Fibroblast of the aortic adventitia (primary cell): ENCODE measurements around the gene SAT1. TPM values are rescaled to one million over a fixed set of nuclear protein-coding genes. Genes with fewer than 3 reads are reported as not detected.
A peak's percentile ranks its signal among the peaks of the same experiment; 100 is the strongest.

Experiments used
- DNase-seq: peaks from one replicate; pipeline ENCODE4 v3.0.0-alpha.2; 2010; ENCODE audit warnings: low read depth
- H3K4me3 ChIP-seq: 2 replicates; pipeline ENCODE4 v1.5.1; 2011; ENCODE audit warnings: low read depth, mild to moderate bottlenecking, control low read depth, low read length, moderate library complexity
- total RNA-seq: library from RNA; depleted of rRNA; stranded (reverse); fragments of >200 nt; gene quantifications from 2 replicates; pipeline ENCODE4 v1.2.3, GENCODE V29; 2012; ENCODE audit warnings: low replicate concordance
- TF ChIP-seq, protein P1 (sequence below): IDR thresholded peaks from 2 replicates; pipeline ENCODE4 v1.5.1; 2011; ENCODE audit warnings: mild to moderate bottlenecking, low read length, control low read depth, inconsistent platforms; ENCODE audit not compliant: insufficient read depth

The SAT1 gene
- total RNA-seq, 1 donor: 75.7 TPM

DNA sequence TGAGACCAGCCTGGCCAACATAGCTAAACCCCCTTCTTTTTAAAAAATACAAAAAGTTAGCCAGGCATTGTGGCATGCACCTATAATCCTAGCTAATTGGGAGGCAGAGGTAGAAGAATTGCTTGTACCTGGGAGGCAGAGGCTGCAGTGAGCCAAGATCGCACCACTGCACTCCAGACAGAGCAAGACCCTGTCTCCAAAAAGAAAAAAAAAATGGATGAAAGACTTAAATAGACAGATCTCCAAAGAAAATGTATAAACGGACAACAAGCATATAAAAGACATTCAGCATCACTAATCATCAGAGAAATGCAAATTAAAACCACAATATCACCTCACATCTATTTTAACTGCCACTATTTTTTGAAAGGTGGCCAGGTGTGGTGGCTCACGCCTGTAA, 6.6 kb upstream of the SAT1 start:
- no peak for DNase-seq
- TF ChIP-seq, protein P1, sequence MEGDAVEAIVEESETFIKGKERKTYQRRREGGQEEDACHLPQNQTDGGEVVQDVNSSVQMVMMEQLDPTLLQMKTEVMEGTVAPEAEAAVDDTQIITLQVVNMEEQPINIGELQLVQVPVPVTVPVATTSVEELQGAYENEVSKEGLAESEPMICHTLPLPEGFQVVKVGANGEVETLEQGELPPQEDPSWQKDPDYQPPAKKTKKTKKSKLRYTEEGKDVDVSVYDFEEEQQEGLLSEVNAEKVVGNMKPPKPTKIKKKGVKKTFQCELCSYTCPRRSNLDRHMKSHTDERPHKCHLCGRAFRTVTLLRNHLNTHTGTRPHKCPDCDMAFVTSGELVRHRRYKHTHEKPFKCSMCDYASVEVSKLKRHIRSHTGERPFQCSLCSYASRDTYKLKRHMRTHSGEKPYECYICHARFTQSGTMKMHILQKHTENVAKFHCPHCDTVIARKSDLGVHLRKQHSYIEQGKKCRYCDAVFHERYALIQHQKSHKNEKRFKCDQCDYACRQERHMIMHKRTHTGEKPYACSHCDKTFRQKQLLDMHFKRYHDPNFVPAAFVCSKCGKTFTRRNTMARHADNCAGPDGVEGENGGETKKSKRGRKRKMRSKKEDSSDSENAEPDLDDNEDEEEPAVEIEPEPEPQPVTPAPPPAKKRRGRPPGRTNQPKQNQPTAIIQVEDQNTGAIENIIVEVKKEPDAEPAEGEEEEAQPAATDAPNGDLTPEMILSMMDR: no peak
- no peak overlapping the region for H3K4me3 ChIP-seq

DNA sequence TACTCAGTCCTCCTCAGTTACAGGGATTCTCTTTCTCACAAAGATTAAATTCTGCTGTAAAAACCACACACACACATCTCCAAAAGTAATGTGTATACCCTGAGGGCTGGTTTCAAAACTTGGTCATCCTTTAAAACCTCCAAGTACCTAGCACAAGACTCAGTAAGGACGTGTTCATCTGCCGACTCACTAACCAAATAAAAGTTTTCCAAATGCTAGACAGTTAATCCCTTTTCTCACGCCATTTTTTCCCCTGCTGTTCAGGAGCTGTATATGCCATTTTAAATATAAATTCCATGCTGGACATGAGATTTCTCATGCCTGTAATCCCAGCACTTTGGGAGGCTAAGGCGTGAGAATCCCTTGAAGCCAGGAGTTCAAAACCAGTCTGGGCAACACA, 3.9 kb upstream of the SAT1 start:
- no peak overlapping the region for H3K4me3 ChIP-seq
- TF ChIP-seq, protein P1: peak; percentile 31
- DNase-seq: peak; percentile 58

DNA sequence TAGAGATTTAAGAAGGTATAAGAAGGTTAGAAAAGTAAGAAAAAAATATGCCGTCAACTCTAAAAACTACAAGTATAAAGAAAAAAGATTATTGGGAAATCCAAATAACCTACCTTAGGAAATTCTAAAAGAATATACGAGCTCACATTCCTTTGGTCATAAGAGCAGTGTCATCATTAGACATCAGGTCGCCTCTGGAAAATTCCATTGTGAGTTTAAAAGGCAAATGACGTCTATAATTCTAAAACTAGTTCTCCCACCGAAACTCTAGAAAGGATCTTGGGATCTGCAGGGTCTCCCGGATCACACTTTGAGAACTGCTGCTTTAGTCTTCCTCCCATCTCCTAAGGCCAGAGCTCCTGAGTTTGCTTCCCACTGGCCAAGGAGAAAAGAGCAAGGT, 518 bp upstream of the SAT1 start:
- no peak for DNase-seq
- TF ChIP-seq, protein P1: no peak
- H3K4me3 ChIP-seq: peak overlapping the region; percentile 32

DNA sequence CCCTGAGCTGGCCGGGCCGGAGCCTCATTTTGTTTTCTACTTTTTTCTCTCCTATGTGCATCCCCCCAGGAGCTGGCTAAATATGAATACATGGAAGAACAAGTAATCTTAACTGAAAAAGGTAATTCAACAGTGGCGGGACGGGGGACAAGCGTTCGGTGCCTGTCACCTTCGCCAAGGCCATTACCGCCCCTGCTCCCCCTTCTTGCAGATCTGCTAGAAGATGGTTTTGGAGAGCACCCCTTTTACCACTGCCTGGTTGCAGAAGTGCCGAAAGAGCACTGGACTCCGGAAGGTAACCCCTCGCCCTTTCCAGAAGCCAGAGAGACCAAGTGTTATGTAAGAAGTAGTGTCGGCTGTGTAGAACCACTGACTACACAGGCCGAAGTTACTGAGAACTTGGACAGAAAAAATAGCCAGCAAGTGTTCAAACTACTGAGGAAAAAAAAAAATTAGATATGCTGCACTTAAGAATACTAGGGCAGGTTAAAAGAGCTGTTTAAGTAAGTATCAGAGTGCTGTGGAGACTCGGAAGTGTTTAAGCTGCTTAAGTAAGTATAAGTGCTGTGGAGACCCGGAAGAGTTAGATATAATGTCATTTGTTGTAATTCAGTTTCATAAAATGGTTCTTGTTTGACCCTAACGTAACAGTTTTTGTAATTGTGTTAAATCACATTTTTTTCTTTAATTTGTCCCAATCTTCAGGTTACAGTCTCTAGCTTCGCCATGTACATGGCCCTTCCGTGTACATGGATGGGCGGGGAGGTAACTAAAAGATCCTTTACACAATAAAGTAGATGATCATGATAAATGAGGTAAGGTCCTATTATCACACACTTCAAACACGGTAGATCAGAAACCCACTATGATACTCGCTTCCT, 856 bp downstream of the SAT1 start:
- peak overlapping the region; percentile 79 for H3K4me3 ChIP-seq
- TF ChIP-seq, protein P1: no peak
- peak; percentile 33 for DNase-seq

DNA sequence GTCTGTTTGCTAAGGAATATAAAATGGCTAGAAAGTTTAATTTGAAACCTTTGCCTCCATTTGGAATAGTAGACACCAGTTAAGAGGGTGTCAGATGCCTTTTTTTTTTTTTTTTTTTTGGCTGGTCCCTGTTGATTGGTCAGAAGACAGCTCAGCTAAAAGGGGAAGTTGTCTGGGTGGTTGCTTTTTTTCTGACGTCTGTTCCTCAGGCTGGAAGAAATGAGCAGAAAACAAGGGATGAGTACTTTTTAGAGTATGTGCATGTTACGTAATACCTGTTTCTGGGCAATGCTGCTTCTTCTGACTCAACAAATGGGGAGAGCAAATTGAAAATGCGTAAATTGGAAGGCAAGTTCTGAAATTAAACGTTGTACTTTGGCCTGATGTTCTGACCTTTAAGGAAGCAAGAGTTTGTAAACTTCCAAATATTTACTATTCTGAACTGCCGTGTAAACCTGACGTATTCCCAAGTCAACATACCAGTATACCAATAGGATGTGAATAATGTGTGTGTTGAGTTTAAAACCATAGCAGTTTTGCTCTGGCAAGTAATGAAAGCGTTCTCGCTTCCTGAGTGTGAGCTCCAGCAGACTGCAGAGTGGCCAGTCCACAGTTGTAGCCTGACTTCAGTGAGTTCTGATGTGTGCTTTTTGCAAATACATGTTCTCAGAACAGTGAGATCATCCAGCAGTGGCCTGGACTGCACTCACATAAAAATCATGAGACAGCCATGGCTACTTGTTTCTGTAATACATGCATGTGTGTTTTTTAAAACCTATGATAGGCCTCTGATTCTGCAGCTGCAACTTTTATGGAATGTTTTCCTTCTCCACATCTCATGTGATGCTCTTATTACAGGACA, 1.7 kb downstream of the SAT1 start:
- TF ChIP-seq, protein P1: no peak
- peak; percentile 86 for DNase-seq
- H3K4me3 ChIP-seq: peak overlapping the region; percentile 79

DNA sequence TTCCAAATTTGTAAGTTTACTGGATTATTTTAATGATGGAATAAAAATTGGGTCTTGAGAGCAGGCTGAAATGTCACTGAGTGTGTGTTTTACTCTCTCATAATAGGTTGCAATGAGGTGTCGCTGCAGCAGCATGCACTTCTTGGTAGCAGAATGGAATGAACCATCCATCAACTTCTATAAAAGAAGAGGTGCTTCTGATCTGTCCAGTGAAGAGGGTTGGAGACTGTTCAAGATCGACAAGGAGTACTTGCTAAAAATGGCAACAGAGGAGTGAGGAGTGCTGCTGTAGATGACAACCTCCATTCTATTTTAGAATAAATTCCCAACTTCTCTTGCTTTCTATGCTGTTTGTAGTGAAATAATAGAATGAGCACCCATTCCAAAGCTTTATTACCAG, 2.6 kb downstream of the SAT1 start:
- no peak for DNase-seq
- TF ChIP-seq, protein P1: no peak
- no peak overlapping the region for H3K4me3 ChIP-seq
